ENCODE data around the gene STX10. TPM values are rescaled to one million over a fixed set of nuclear protein-coding genes. Genes with fewer than 3 reads are reported as not detected.

Gene STX10
- total and polyA plus RNA-seq, 12 donors, result 16.0 to 182 (median 65.0) TPM

- Histone ChIP-seq H3K27me3 (peaks cover 4% of the 10 kb centered on the region), H3K9me3 (replicated peaks in 1 of 3) (no peaks in the 10 kb centered on the region), H3K36me3 (replicated peaks in 1 of 2) (no peaks in the 10 kb centered on the region), H3K4me1 (replicated peaks in 1 of 2) (peaks cover 19 to 31% of the 10 kb centered on the region in 2 donors), H3K4me3 (peak overlapping the region in 2 of 4 donors; percentile 27 to 53), H3K27ac (peak overlapping the region in 4 of 5 donors; percentile 51 to 93 (median 62))
- DNase-seq, result no peak
- 54 to 88% (median 77%) methylated on average over 5 to 7 of the region's 7 CpGs for WGBS, 4 donors
- peak in 1 of 6 experiments; percentile 3 for TF ChIP-seq CTCF (IDR thresholded peaks at IDR 0.05)
- TF ChIP-seq POLR2A (IDR thresholded peaks at IDR 0.05), result no peak
- intact Hi-C loops (cut with DNase I), result no loop called here
Observed at GRCh38 chr19:13101590-13102415, 48.4 kb downstream of the STX10 start.

- 51 to 62% (median 58%) methylated on average over 5 to 18 of the region's 18 CpGs for WGBS, 4 donors
- Histone ChIP-seq H3K27me3 (peaks cover 8% of the 10 kb centered on the region), H3K4me1 (replicated peaks in 1 of 2) (peaks cover 19 to 31% of the 10 kb centered on the region in 2 donors), H3K36me3 (replicated peaks in 1 of 2) (no peaks in the 10 kb centered on the region), H3K27ac (peak overlapping the region in 1 of 5 donors; percentile 93), H3K9me3 (replicated peaks in 1 of 3) (no peaks in the 10 kb centered on the region), H3K4me3 (peak overlapping the region in 1 of 4 donors; percentile 53)
- DNase-seq, result peak in 1 of 7 donors; percentile 24
- TF ChIP-seq POLR2A (IDR thresholded peaks at IDR 0.05) (no peak), CTCF (IDR thresholded peaks at IDR 0.05) (peak in 2 of 6 experiments; percentile 10 to 12)
- intact Hi-C loops (cut with DNase I), result no loop called here
Observed at GRCh38 chr19:13100841-13101589, 49.2 kb downstream of the STX10 start.

DNA sequence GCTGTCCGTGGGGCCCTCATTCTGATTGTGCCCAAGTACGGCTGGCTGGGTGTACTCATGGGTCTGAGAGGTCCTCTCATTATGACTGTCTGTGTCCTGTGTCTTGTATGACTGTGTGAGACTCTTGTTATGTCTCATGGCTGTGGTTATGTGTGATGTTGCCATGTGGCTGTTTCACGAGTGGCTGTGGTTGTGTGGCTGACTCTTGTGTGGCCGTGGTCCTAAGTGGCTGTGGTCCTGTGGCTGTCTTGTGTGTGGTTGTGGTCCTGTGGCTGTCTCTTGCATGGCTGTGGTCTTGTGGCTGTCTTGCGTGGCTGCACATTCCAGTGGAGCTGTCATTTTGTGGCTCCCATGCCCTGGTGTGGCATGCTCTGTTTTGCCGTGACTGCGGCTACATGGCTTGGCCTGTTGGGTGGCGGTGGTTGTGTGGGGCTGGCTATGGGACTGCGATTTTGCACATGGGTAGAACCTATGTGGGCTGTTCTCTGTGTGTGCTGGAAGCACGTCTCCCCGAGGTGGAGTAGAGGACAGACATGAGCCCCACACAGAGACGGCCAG, 50.1 kb downstream of the STX10 start:
- peaks cover 8% of the 10 kb centered on the region for H3K27me3 ChIP-seq
- no peak for DNase-seq
- WGBS, 4 donors, result 67 to 74% (median 73%) methylated on average over 5 to 12 of the region's 12 CpGs
- H3K4me1 ChIP-seq (replicated peaks in 1 of 2), result peaks cover 19 to 35% of the 10 kb centered on the region in 2 donors
- peak overlapping the region in 1 of 4 donors; percentile 48 for H3K4me3 ChIP-seq
- H3K9me3 ChIP-seq (replicated peaks in 1 of 3), result no peaks in the 10 kb centered on the region
- intact Hi-C loops (cut with DNase I), result no loop called here
- no peak for TF ChIP-seq CTCF (IDR thresholded peaks at IDR 0.05)
- TF ChIP-seq POLR2A (IDR thresholded peaks at IDR 0.05), result no peak
- peak overlapping the region in 4 of 5 donors; percentile 37 to 93 (median 70) for H3K27ac ChIP-seq
- H3K36me3 ChIP-seq (replicated peaks in 1 of 2), result no peaks in the 10 kb centered on the region

Measured in adrenal gland (tissue), 12 donors.